Endodermal cell (in vitro differentiated cells): ENCODE results near the gene MMP15. TPM values are rescaled to one million over a fixed set of nuclear protein-coding genes. Genes with fewer than 3 reads are reported as not detected.
"Not testable (repeated sequence)": the region's sequence is repeated elsewhere in the genome, so short reads cannot be mapped to it uniquely, and the experiment has no call there.

ENCODE experiments used
- DNase-seq: peaks from one replicate; pipeline ENCODE4 v3.0.0-alpha.2; 2017
- H3K27ac ChIP-seq: 2 replicates; pipeline ENCODE4 v1.5.1; 2013; ENCODE audit warnings: mild to moderate bottlenecking, low read depth, low read length, moderate library complexity
- H3K27me3 ChIP-seq: 2 replicates; pipeline ENCODE4 v1.6.1; 2013; ENCODE audit warnings: mild to moderate bottlenecking, low read length, moderate library complexity; ENCODE audit not compliant: insufficient read depth, control insufficient read depth, poor library complexity, severe bottlenecking
- H3K36me3 ChIP-seq: 2 replicates; pipeline ENCODE4 v1.7.0; 2013; ENCODE audit warnings: mild to moderate bottlenecking, low read length, moderate library complexity; ENCODE audit not compliant: control insufficient read depth, insufficient read depth
- H3K4me1 ChIP-seq: one replicate; pipeline ENCODE4 v1.7.0; 2013; ENCODE audit warnings: low read length; ENCODE audit not compliant: control insufficient read depth, insufficient read depth
- H3K4me3 ChIP-seq: 2 replicates; pipeline ENCODE4 v1.5.1; 2013; ENCODE audit warnings: mild to moderate bottlenecking, low read length, moderate library complexity
- H3K9ac ChIP-seq: 2 replicates; pipeline ENCODE4 v1.6.1; 2013; ENCODE audit warnings: mild to moderate bottlenecking, low read length, moderate library complexity; ENCODE audit not compliant: poor library complexity, severe bottlenecking; ENCODE audit errors: extremely low read depth
- H3K9me3 ChIP-seq: 2 replicates; pipeline ENCODE4 v1.6.1; 2013; ENCODE audit warnings: mild to moderate bottlenecking, low read length, moderate library complexity; ENCODE audit not compliant: control insufficient read depth
- H3K27ac Mint-ChIP-seq: 2 replicates; pipeline ENCODE4 v1.8.0; 2020; ENCODE audit warnings: mixed read lengths
- H3K27me3 Mint-ChIP-seq: 2 replicates; pipeline ENCODE4 v1.8.0; 2021; ENCODE audit warnings: mild to moderate bottlenecking, mixed read lengths; ENCODE audit not compliant: insufficient read depth
- H3K36me3 Mint-ChIP-seq: 2 replicates; pipeline ENCODE4 v1.8.0; 2020; ENCODE audit warnings: low read depth, mixed read lengths
- H3K4me1 Mint-ChIP-seq: 2 replicates; pipeline ENCODE4 v1.8.0; 2020; ENCODE audit warnings: mixed read lengths
- H3K4me3 Mint-ChIP-seq: 2 replicates; pipeline ENCODE4 v1.8.0; 2020; ENCODE audit warnings: mild to moderate bottlenecking, moderate library complexity, mixed read lengths
- H3K9me3 Mint-ChIP-seq: 2 replicates; pipeline ENCODE4 v1.8.0; 2020; ENCODE audit warnings: mild to moderate bottlenecking, mixed read lengths
- WGBS, 2 experiments: methylation state at CpG; one replicate each; pipeline versions ENCODE4 v1.1.5 to v1.1.7; 2013; ENCODE audit warnings: missing lambda C conversion rate in 2 of 2, mixed read lengths in 1 of 2; ENCODE audit not compliant: insufficient coverage in 1 of 2, insufficient read length in 1 of 2; 5-methylcytosine and 5-hydroxymethylcytosine counted together
- total RNA-seq, 2 donors: library from RNA; stranded (reverse); fragmentation: NEBNext Ultra II Directional in 1 of 2; extraction: Animal tissue kit (Norgen Biotek cat#: 25700) in 1 of 2; gene quantifications; 2 replicates in 1 of 2; 3 replicates in 1 of 2; pipeline ENCODE4 v1.2.1, GENCODE V29; 2021
- TF ChIP-seq, protein P1 (sequence below): fragments of 200-600 bp; sonication (generic); conservative IDR thresholded peaks from 2 replicates; pipeline ENCODE4 v1.5.0; 2021; ENCODE audit warnings: antibody characterized with exemption, mild to moderate bottlenecking

MMP15 gene
- total RNA-seq, 2 donors from 2014 or later, result 99.8 to 105 TPM

DNA sequence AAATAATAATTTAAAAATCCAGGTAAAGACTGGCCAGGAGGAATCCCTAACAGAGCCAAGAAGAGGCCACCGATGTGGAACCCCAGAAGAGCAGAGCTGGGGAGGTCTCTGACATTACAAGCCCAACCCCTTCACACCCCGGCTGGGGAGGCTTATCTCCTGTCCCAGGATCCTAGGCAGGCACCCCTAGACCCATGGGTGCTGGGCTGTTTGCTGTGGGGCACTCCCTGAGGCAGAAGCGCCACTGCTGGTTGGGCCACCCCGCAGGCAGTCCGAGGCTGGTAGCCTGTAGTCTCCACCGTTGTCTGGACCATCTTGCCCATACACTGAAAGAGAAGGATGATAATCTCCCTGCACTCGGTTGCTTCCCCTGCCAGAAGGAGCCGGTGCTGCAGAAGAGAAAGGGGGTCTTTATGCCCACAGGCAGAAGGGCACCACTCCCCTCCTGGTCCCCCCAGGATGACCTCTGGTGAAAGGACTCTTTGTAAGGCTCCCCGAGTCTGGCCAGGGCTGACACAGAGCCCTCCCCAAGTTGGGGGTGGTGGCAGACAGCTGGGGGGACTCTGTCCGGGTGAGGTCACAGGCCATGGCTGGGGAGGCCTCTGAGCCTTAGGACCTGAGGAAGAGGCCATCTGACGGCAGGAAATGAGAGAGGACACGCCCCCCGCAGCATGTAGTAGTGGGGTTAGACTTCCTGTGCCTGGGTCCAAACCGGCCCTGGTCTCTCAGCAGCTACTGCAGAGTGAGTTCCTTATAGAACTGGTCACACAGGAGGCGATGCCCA is 69.4 kb downstream of the MMP15 start:
- no peaks in the 10 kb centered on the region for H3K9me3 ChIP-seq
- no peaks in the 10 kb centered on the region for H3K4me1 ChIP-seq
- Mint-ChIP-seq H3K27ac (no peak overlapping the region), H3K4me3 (no peak overlapping the region), H3K4me1 (peaks cover 2% of the 10 kb centered on the region), H3K27me3 (peaks cover 3% of the 10 kb centered on the region), H3K9me3 (no peaks in the 10 kb centered on the region), H3K36me3 (no peaks in the 10 kb centered on the region)
- DNase-seq, result no peak
- WGBS, 2 experiments, result 92 to 93% methylated on average over 6 to 15 of the region's 15 CpGs
- H3K9ac ChIP-seq, result no peak overlapping the region
- H3K36me3 ChIP-seq, result no peaks in the 10 kb centered on the region
- TF ChIP-seq, protein P1, sequence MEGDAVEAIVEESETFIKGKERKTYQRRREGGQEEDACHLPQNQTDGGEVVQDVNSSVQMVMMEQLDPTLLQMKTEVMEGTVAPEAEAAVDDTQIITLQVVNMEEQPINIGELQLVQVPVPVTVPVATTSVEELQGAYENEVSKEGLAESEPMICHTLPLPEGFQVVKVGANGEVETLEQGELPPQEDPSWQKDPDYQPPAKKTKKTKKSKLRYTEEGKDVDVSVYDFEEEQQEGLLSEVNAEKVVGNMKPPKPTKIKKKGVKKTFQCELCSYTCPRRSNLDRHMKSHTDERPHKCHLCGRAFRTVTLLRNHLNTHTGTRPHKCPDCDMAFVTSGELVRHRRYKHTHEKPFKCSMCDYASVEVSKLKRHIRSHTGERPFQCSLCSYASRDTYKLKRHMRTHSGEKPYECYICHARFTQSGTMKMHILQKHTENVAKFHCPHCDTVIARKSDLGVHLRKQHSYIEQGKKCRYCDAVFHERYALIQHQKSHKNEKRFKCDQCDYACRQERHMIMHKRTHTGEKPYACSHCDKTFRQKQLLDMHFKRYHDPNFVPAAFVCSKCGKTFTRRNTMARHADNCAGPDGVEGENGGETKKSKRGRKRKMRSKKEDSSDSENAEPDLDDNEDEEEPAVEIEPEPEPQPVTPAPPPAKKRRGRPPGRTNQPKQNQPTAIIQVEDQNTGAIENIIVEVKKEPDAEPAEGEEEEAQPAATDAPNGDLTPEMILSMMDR, result no peak
- no peak overlapping the region for H3K27ac ChIP-seq
- H3K4me3 ChIP-seq, result no peak overlapping the region
- H3K27me3 ChIP-seq, result no peaks in the 10 kb centered on the region

DNA sequence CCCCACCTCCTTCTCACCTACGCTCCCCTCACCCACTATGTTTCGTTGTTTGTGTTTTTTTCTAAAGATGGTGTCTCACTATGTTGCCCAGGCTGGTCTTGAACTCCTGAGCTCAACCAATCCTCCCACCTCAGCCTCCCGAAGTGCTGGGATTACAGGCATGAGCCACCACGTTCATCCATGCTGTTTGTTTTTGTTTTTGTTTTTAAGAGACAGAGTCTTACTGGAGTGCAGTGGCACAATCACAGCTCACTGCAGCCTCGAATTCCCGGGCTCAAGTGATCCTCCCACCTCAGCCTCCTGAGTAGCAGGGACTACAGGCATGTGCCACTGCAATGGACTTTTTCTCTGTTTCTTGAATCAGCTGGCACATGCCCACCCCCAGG is 70.0 kb downstream of the MMP15 start:
- H3K27ac Mint-ChIP-seq, result not testable (repeated sequence)
- 76 to 80% methylated on average over 5 to 6 of the region's 6 CpGs for WGBS, 2 experiments

DNA sequence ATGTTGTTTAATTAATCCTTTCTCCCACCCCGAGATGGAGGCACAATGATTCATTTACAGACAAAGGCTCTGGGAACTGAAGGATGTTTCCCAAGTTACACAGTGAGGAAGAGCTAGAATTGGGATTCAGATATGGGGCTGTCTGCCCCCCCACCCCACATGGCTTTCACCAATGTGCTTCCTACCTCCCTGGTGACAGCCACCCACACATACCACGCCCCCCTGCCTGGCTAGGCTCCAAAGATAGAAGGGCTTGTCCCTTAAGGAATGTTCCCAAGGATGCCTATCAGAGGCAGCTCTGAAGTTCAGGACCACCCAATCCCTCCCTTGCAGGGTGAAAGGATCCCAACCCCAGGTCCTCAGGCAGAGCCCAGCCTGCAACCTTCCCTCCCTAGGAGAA is 70.7 kb downstream of the MMP15 start:
- Mint-ChIP-seq H3K36me3 (no peaks in the 10 kb centered on the region), H3K27ac (no peak overlapping the region), H3K9me3 (no peaks in the 10 kb centered on the region), H3K27me3 (peaks cover 3% of the 10 kb centered on the region), H3K4me3 (no peak overlapping the region), H3K4me1 (peaks cover 2% of the 10 kb centered on the region)
- TF ChIP-seq, protein P1, result no peak
- Histone ChIP-seq H3K36me3 (no peaks in the 10 kb centered on the region), H3K27ac (no peak overlapping the region), H3K9ac (no peak overlapping the region), H3K4me1 (no peaks in the 10 kb centered on the region), H3K4me3 (no peak overlapping the region), H3K27me3 (no peaks in the 10 kb centered on the region), H3K9me3 (no peaks in the 10 kb centered on the region)
- DNase-seq, result no peak
- WGBS, 2 experiments, result 88% methylated on average over 2 of the region's 2 CpGs; no CpG with 5 or more reads in 1 of the 2 experiments

More for the DNA sequence above, 70.0 kb downstream of the MMP15 start:
- not testable (repeated sequence) for H3K4me1 ChIP-seq, H3K4me3 Mint-ChIP-seq, H3K27ac ChIP-seq, H3K4me1 Mint-ChIP-seq, H3K9me3 Mint-ChIP-seq, DNase-seq, H3K27me3 ChIP-seq, H3K4me3 ChIP-seq, H3K36me3 Mint-ChIP-seq, H3K9ac ChIP-seq, H3K36me3 ChIP-seq, H3K27me3 Mint-ChIP-seq, H3K9me3 ChIP-seq

Other genes with a start within 250 kb of the MMP15 start
- 10 to 100 TPM; 39.2 to 39.3 TPM for gene KIFC3, start 223.3 kb upstream of the MMP15 start, total RNA-seq
- under 1 TPM; 0.29 to 0.60 TPM for gene CNGB1, start 54.6 kb upstream of the MMP15 start, total RNA-seq
- gene ZNF319, start 25.1 kb upstream of the MMP15 start, total RNA-seq, result 10 to 100 TPM in 1 of 2 donors, 1 to 10 TPM in 1; 9.8 to 10.8 TPM
- 100 to 1,000 TPM; 139 to 163 TPM for gene USB1, start 24.3 kb upstream of the MMP15 start, total RNA-seq
- 10 to 100 TPM; 55.2 to 57.2 TPM for gene CFAP20, start 103.6 kb downstream of the MMP15 start, total RNA-seq
- 100 to 1,000 TPM; 114 to 121 TPM for gene CSNK2A2, start 172.4 kb downstream of the MMP15 start, total RNA-seq